HG02973 (cell line): ENCODE measurements around the gene STXBP3.
"Not testable (repeated sequence)": the region's sequence is repeated elsewhere in the genome, so short reads cannot be mapped to it uniquely, and the experiment has no call there.

ENCODE experiments used
- ATAC-seq: cut with Tn5 transposase; IDR thresholded peaks from one replicate; pipeline ENCODE4 v1.9.1; 2021; ENCODE audit warnings: moderate library complexity; ENCODE audit not compliant: unreplicated experiment

STXBP3 gene, protein sequence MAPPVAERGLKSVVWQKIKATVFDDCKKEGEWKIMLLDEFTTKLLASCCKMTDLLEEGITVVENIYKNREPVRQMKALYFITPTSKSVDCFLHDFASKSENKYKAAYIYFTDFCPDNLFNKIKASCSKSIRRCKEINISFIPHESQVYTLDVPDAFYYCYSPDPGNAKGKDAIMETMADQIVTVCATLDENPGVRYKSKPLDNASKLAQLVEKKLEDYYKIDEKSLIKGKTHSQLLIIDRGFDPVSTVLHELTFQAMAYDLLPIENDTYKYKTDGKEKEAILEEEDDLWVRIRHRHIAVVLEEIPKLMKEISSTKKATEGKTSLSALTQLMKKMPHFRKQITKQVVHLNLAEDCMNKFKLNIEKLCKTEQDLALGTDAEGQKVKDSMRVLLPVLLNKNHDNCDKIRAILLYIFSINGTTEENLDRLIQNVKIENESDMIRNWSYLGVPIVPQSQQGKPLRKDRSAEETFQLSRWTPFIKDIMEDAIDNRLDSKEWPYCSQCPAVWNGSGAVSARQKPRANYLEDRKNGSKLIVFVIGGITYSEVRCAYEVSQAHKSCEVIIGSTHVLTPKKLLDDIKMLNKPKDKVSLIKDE

DNA sequence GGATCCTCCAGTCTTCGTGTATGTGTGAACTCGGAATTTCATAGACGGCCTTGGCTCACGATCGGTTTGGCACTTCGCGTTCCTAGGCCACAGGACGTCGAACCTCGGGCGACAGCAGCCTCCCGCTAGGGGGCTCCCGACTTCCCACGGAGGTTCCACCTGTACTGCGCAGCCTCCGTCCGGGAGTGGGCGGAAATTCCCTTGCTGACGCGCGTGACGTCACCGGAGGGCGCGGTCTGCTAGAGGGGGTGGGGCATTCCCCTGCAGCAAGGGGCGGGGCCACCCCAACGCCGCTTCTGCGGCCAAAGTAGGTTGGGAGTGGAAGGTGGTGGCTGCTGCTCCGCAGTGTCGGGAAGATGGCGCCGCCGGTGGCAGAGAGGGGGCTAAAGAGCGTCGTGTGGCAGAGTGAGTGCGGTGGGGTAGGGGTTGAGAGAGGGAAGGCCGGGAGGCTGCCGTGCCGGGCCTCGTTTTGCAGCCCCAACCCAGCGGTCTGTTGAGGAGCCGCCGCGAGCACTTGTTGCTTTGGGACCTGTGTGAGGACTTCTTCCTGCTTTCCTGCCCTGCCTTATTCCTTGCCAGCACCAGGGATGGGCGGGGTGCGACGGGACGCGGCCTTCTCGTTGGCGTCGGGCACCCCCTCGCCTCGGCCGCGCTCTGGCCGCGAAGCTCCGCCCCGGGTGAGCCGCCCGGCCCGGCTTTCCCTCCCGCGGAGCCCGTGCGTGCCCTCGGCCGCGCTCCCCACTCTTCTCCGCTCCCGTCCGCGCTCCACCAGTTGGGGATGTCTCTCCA lies at the start of gene STXBP3:
Gene STXBP3 (plus strand): TSS at position 293 of the 789 bp plus-strand sequence. CDS start 64 bp downstream, at position 357.
- peak; percentile 82 for ATAC-seq

DNA sequence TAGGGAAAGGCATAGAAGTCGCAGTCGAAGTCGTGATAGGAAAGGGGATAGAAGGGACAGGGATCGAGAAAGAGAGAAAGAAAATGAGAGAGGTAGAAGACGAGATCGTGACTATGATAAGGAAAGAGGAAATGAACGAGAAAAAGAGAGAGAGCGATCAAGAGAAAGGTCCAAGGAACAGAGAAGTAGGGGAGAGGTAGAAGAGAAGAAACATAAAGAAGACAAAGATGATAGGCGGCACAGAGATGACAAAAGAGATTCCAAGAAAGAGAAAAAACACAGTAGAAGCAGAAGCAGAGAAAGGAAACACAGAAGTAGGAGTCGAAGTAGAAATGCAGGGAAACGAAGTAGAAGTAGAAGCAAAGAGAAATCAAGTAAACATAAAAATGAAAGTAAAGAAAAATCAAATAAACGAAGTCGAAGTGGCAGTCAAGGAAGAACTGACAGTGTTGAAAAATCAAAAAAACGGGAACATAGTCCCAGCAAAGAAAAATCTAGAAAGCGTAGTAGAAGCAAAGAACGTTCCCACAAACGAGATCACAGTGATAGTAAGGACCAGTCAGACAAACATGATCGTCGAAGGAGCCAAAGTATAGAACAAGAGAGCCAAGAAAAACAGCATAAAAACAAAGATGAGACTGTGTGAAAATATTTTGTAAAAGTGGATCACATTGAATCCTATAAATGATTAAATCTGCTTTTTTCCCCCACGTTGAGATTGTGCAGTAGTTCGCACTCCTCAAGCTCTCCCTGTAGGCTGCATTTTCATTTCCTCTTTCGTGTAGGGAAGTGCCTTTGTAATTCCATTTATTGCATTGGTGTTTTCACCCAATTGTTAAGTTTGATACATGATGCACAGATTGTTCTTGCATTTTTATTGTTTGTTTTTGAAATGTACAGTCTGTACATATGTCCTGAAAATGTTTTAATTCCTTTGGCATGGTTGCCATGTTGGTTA lies 46.8 kb upstream of the STXBP3 start:
- no peak for ATAC-seq

DNA sequence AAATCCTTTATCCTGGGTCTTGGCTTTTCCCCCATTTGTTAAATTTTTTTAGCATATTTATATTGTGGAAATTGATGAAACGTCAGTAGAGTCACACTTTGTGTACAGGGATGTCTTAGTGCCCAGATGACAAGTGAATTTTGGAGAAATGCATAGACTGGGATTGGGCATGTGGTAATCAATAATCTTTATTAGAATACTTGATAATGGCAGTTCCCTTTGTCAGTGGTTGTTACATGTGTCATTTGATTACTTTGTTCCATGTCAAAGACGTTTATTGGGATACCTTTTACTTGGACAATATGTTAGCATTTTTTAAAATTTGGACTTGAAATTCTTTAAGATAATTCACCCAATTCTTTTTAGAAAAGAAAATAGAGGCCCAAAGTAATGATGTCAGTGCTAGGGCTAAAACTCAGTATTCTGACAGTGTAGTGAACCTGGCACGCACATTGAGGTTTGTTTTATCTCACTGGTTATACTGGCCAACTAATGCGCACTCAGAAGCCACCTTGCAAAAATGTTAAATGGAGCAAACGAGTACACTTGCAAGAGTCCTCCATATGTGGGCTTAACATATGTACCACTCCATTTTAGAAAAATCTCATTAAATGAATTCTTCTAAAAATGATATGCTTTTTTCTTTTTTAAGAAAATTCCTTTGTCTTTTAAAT lies 45.2 kb upstream of the STXBP3 start:
- ATAC-seq = no peak

DNA sequence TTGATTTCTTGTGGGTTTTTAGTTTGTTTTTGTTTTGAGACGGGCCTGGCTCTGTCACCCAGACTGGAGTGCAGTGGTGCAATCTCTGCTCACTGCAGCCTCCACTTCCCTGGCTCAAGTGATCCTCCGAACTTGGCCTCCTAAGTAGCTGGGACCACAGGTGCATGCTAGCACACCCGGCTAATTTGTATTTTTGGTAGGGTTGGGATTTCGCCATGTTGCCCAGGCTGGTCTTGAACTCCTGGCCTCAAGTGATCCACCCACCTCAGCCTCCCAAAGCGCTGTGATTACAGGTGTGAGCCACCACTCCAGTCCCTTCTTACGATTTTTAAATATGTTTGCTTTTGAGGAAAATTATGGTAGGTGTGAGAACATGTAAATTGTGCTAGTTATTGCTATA lies 44.4 kb upstream of the STXBP3 start:
- ATAC-seq = not testable (repeated sequence)

DNA sequence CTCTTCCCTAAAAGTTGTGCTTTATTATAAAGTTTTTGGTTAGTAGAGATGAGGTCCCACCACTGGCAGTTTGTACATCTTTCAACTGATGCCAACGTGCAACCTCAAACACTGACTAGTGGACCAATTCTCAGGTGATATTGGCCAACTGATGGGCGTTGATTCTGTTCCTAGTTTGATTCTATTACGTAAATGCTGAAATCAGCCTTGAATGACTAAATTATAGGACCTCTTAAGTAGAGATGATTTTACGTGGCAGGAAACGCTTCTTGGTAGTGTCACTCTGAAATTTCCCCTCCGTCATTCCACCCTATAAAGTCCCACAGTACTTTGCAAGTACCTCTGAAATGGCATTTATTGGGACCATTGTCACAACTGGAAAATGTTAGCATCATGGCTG lies 42.5 kb upstream of the STXBP3 start:
- ATAC-seq = peak; percentile 28

DNA sequence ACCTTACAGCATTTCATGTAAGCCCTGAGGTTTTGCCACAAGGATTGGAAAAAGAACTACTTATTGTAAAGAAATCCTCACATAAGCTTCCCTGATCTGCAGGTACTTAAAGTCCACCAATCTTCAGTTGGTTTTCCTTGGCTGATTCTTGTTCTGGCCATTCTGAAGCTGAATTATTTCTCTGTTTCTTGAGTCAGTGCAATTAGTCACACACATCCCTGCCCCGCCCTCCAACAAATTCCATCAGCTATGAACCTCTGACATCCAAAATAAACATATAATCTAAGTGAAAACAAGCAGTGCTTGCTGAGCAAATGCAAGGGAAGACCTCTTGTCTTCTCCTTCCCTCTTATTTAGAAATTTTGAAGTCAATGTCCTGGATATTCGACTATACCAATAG lies 42.0 kb upstream of the STXBP3 start:
- no peak for ATAC-seq

DNA sequence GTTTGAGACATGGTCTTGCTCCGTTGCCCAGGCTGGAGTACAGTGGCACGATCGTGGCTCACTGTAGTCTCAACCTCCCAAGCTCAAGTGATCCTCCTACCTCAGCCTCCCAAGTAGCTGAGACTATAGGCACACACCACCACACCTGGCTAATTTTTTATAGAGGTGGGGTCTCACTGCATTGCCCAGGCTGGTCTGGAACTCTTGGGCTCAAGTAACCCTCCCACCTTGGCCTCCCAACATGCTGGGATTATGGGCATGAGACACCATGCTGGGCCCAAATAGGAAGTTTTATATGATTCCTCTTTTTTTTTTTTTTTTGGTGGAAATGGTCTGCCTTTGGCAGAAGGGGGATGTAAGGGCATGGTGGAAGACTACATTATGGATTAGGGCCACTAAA lies 39.8 kb upstream of the STXBP3 start:
- no peak for ATAC-seq

DNA sequence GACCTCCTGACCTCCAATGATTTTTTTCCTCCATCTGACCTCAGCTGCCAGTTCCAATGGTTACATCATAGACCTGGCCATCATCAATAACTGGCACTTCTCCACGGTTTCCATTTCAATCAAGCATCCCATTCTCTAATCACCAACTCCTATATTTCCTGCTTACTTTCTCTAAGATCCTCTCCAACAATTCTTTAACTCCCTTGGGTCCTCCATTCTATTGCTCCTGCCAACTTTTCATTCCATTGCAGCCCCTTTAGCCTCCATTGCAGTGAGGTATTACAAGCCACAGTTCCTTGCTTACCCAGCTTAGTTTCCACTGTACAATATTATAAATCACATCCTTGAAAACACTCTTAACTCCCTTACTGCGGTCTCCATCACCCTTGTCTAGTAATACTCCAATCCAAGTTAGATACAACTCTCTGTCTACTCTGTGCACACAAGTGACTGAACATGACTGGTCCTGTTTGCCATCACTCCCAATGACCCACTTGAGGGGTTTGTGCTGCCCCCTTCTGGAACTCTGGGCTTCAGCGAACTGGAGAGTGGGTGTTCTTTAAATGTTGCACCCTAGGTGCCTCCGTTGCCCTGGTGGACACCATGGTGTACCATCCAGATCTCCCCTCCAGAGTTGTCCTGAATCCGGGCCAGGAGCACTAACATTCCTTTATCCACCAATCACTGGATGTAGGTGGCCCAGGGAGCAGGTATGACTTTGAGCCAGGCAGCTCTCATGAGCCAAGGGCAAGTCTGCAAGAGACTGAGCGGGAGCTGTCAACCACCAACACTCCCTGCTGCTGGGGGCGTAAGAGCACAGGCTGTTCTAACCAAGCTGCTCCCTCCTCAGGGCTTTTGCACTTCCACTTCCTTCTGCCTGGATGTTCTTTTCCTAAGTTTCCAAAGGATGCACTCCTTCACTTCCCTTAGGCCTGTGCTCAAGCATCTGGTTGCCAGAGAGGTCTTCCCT lies 37.5 kb upstream of the STXBP3 start:
- ATAC-seq = no peak

DNA sequence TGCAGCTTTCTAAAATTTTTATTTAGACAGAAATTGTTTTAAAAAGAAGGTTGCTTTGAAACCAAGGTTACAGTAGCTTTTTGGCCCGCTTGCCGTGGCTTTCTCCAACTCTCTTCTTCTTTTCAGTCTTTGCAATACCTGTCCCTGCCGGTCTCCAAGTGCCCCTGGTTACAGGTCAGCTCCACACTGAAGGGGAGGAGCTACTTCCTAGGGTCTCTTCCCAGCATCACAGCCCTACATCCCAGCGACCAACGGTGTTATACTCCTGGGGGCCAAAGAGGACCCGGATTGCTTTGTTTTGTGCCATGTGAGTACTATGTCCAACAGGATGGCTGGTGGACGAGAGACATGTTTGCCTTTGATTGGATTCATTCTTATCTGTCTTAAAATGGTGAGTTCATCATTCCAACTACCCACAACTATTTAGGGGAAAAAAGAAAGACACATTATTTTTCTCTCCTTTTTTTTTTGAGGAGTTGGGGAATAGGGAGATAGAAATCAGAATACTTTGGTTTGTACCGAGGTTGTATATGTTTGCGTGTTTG lies 33.8 kb upstream of the STXBP3 start, which contains the start of gene FNDC7:
Gene FNDC7 (plus strand): TSS at position 303 of the 545 bp plus-strand sequence. CDS start 26 bp downstream, at position 329.
- no peak for ATAC-seq

DNA sequence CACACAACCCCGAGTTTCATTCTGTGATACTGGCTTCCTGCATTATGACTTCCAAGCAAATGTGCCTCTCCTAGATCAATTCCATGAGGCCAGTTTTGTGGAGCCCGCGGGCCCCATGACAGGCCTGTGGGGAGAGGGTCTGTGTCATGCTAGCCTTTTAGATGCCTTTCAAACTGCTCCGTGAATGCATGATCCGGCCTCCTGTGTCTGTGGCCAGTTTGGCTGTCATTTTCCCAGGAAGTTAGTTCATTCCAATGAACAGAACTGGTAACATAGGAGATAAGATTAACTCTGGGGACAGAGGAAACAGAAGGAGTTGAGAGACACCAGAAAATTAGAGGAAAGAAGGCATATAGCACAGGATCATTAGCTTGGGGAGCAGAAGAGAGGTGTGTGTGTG lies 30.5 kb upstream of the STXBP3 start:
- no peak for ATAC-seq

DNA sequence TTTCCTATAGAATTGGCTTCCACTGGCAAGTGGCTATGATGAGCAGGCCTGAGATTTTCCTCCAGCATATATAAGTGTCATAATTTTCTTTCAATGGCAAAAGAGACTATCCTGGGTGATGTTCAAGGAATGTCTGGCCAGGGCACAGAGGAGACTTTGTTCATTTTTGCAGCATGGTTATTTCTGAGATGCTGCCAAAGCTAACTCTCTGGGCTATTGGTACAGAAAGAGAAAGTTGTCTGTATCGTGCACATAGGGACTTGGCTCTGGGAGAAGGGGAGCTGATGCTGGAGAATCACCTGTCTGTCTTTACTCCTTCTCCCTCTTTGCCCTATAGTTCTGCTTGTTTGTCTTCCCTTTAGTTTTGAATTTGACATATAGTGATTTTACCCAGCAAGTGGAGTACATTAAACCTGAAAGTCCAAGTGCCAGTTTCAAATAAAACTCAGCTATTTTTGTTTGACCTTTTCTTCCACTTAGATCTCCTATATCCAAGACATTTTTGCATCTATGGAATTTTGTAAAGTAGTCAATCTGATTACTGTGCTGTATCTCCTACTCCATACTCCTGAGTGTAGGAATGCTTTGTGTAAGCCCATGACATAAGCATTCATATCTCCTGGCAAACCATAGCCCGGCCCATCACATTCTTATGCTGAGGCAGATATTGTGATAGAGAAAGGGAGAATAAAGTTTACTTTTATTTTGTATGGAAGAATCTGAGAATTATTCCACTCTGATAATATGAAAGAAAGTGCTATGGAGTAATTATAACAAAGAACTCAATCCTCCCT lies 29.8 kb upstream of the STXBP3 start:
- ATAC-seq = no peak

DNA sequence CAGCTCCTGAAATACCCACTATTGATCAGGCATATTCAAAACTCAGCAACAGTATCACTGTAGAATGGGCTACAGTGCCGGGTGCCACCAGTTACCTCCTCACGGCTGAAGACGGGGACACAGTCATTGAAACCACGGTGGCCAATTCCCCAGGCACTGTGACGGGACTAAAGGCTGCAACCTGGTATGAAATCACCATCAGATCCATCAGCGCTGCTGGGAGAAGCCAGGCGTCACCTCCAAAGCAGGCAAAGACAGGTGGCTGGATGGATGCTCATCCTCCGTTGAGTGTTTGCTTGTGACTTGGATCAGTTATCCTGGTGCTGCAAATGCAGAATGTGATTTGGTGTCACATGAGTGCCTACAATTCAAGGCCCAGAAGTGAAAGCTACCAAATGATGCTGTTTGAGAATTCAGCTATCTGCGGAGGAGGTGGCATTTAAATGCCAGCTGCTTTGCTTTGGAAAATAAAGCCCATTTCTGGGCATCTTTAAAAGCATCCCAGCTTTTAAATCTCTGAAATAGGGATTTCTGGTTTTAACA lies 28.6 kb upstream of the STXBP3 start:
- no peak for ATAC-seq

DNA sequence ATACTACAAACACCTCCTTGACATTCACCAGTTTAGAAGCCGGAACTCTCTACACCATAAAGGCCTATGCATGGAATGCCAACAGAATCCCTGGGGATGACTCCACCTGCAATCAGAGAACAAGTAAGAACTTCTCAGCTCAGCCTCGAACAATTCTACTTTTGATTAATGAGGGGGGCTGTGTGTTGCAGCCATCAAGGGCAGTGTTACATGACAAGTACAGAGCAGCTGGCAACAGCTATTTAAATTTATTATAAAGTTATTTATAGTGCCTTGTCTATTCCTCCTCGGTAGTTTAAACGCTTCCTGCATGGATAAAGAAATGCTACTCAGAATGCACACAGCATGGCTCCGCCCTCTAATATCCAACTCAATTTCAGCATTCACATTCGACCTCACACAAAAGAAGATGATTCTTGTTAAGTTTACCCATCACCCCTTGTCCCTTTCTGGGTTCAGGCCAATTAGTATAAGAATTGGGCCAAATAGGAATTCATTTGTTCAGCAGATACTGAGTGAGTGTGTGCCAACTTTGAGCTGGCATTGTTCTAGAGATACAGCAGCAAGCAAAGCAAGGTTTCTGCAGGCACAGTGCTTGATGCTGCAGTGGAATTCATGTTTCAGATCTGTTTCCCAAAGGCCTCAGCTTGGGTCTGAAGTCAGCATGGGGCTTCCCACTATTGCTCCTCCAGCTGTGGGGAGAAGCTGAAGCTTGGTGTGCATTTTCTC lies 27.4 kb upstream of the STXBP3 start:
- ATAC-seq = no peak

DNA sequence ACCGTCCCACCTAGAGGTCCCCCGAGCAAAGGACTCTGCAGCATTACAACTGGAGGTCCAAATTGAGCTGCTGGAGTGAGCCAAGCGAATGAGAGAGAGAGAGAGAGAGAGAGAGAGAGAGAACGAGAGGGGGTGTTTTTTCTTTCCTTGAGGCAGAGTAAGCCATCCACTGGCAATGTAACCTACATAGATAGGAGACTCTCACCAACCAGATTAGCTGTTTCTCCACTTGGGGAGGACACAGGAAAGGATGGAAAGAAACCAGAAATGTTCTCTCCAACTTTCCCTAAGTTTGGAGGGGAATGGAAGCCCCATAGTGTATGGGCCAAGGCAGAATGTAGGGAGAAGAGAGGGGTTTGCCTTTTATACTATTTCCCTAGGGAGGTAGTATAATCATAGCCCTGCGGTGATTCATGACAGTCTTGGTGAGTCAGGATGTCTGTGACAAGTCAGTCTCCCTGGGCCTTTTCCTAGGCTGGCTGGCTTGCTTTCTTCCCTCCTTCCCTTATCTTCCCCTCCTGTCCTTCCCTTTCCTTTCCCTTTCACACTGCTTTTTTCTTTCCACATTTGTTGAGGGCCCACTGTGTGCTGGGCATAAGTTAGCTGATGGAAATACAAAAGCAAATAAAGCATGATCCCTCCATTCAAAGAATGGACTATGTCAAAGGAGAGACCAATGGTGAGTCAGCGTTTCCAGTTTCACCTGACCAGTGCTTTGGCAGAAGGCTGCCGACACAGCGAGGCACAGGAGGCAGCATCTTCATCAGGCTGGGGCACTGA lies 26.6 kb upstream of the STXBP3 start:
- no peak for ATAC-seq

DNA sequence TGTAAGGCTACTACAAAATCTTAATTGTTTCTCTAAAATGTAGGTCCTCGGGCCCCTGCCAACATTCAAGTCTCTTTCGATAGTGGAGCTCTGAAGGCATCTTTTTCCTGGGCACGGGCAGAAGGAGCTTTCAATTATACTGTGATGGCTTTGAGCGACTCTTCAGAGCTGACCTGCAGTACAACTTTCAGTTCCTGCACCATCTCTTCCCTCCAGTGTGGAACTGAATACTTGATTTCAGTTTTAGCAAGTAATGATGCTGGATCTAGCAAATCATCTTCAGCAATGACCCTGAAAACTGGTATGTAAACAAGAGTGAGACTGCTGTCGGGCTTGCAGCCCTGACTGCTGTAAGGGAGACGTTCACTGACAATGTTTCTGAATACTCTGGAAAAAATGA lies 24.2 kb upstream of the STXBP3 start:
- ATAC-seq = no peak

DNA sequence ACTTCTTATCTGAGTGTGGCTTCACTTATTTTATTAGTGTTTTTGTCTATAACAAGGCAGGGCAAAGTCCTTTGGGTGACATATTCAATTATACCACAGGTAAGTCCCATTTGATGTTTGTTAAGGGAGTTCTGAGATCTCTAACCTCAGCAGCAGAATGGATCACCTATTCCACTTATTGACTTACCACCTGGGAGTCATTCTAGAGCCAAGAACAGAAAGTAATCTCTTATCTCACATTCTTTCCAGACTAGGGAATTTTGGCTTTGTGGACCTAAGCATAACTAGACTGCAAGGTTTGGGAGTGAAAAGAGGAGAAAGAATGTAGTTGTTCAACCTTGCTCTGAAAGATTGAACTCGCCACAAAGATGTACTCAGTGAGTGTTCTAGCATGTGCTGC lies 20.6 kb upstream of the STXBP3 start:
- ATAC-seq = no peak
